Neural cell (in vitro differentiated cells): Measurements from ENCODE around the gene TBPL1.

Experiments used
- CTCF ChIP-seq: fragments of 450-650 bp; IDR thresholded peaks from 2 replicates; pipeline ENCODE4 v1.5.1; 2014; ENCODE audit warnings: antibody characterized with exemption, mild to moderate bottlenecking, moderate library complexity; ENCODE audit not compliant: poor library complexity, severe bottlenecking
- EP300 ChIP-seq: fragments of 450-650 bp; conservative IDR thresholded peaks from 2 replicates; pipeline ENCODE4 v1.6.1; 2014; ENCODE audit warnings: antibody characterized with exemption, mild to moderate bottlenecking, moderate library complexity; ENCODE audit not compliant: poor library complexity, severe bottlenecking
- EZH2 ChIP-seq: fragments of 200-600, 300-800 bp; shearing (Covaris generic), sonication (generic); IDR thresholded peaks from 2 replicates; pipeline ENCODE4 v1.6.1; 2014; ENCODE audit warnings: antibody characterized with exemption, low read length, borderline replicate concordance, mild to moderate bottlenecking; ENCODE audit not compliant: insufficient read depth, poor library complexity, severe bottlenecking
- MXI1 ChIP-seq: fragments of 450-650 bp; conservative IDR thresholded peaks from 2 replicates; pipeline ENCODE4 v1.6.1; 2014; ENCODE audit warnings: antibody characterized with exemption, mild to moderate bottlenecking; ENCODE audit not compliant: poor library complexity, severe bottlenecking
- POLR2AphosphoS5 ChIP-seq: IDR thresholded peaks from 2 replicates; pipeline ENCODE4 v1.6.1; 2012
- RAD21 ChIP-seq: fragments of 450-650 bp; conservative IDR thresholded peaks from 2 replicates; pipeline ENCODE4 v1.6.1; 2014; ENCODE audit warnings: antibody characterized with exemption, mild to moderate bottlenecking, moderate library complexity
- REST ChIP-seq: IDR thresholded peaks from 2 replicates; pipeline ENCODE4 v1.6.1; 2012; ENCODE audit warnings: borderline replicate concordance
- SMC3 ChIP-seq: fragments of 450-650 bp; conservative IDR thresholded peaks from 2 replicates; pipeline ENCODE4 v1.6.1; 2014; ENCODE audit warnings: antibody characterized with exemption, mild to moderate bottlenecking, moderate library complexity; ENCODE audit not compliant: poor library complexity
- TAF1 ChIP-seq: IDR thresholded peaks from 2 replicates; pipeline ENCODE4 v1.6.1; 2012; ENCODE audit warnings: low read depth

GRCh38 chr6:134022650-134023049 is 69.6 kb downstream of the TBPL1 start:
- no peak for TF ChIP-seq CTCF
- TF ChIP-seq EP300 = no peak
- TF ChIP-seq REST = no peak
- no peak for TF ChIP-seq SMC3
- no peak for TF ChIP-seq RAD21
- no peak for TF ChIP-seq POLR2AphosphoS5
- TF ChIP-seq EZH2 = no peak
- TF ChIP-seq TAF1 = no peak
- TF ChIP-seq MXI1 = no peak
